ENCODE results near the gene FLACC1.

GRCh38 chr2:201358684-201359083 lies 1.5 kb upstream of the FLACC1 start:
- no peak for TF ChIP-seq CTCF (IDR thresholded peaks at IDR 0.05)
- no peak for TF ChIP-seq POLR2A (IDR thresholded peaks at IDR 0.05)
- TF ChIP-seq POLR2AphosphoS5 (IDR thresholded peaks at IDR 0.05): no peak
- TF ChIP-seq EP300 (IDR thresholded peaks at IDR 0.05): no peak
